Measurements from ENCODE around the gene ACOT9.
"Not testable (repeated sequence)": the region's sequence is repeated elsewhere in the genome, so short reads cannot be mapped to it uniquely, and the experiment has no call there.

The ACOT9 gene

DNA sequence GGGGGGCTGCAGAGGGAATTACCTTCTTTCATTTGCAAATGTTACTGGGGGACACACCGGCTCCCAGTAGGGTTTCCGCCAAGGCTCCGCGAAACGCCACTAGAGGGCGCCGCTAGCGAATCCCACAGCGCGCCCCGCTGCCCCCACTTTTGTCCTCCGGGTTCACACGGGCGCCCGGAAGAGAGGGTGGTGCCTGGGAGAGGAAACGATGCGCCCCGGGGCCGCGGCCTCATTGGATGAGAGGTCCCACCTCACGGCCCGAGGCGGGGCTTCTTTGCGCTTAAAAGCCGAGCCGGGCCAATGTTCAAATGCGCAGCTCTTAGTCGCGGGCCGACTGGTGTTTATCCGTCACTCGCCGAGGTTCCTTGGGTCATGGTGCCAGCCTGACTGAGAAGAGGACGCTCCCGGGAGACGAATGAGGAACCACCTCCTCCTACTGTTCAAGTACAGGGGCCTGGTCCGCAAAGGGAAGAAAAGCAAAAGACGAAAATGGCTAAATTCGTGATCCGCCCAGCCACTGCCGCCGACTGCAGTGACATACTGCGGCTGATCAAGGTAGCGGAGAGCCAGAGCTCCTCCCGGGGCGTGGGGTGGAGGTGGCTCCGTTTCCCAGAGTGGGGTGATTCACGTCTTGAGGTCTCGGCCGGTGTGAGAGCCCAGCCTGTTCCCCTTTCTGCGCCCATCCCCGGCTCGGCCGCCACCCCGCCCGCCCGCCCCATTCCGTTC, 40.0 kb upstream of the ACOT9 start, which contains the start of gene SAT1:
Gene SAT1, plus strand, starts transcription at position 311 of the 726 bp plus-strand sequence. Its CDS starts 179 bp downstream, at position 490.
- peaks cover 3% of the 10 kb centered on the region for H3K36me3 ChIP-seq (ENCODE audit: control insufficient read depth, insufficient read depth, low read length)
- H3K9ac ChIP-seq (ENCODE audit: low read length): peak within 1 kb of the TSS; percentile 99
- H3K27me3 ChIP-seq (ENCODE audit: control insufficient read depth, insufficient read depth, low read length): no peaks in the 10 kb centered on the region
- peak within 1 kb of the TSS; percentile 96 for H3K4me3 ChIP-seq (ENCODE audit: low read length)
- H3K27ac ChIP-seq (ENCODE audit: low read depth, low read length): peak within 1 kb of the TSS; percentile 97
- H3K4me1 ChIP-seq (ENCODE audit: control insufficient read depth, insufficient read depth, low read length): no peaks in the 10 kb centered on the region

DNA sequence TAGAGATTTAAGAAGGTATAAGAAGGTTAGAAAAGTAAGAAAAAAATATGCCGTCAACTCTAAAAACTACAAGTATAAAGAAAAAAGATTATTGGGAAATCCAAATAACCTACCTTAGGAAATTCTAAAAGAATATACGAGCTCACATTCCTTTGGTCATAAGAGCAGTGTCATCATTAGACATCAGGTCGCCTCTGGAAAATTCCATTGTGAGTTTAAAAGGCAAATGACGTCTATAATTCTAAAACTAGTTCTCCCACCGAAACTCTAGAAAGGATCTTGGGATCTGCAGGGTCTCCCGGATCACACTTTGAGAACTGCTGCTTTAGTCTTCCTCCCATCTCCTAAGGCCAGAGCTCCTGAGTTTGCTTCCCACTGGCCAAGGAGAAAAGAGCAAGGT, 39.4 kb upstream of the ACOT9 start:
- Histone ChIP-seq H3K4me3 (ENCODE audit: low read length) (peak overlapping the region; percentile 37), H3K4me1 (ENCODE audit: control insufficient read depth, insufficient read depth, low read length) (no peaks in the 10 kb centered on the region), H3K36me3 (ENCODE audit: control insufficient read depth, insufficient read depth, low read length) (peaks cover 3% of the 10 kb centered on the region), H3K27me3 (ENCODE audit: control insufficient read depth, insufficient read depth, low read length) (no peaks in the 10 kb centered on the region), H3K9ac (ENCODE audit: low read length) (no peak overlapping the region), H3K27ac (ENCODE audit: low read depth, low read length) (no peak overlapping the region)

DNA sequence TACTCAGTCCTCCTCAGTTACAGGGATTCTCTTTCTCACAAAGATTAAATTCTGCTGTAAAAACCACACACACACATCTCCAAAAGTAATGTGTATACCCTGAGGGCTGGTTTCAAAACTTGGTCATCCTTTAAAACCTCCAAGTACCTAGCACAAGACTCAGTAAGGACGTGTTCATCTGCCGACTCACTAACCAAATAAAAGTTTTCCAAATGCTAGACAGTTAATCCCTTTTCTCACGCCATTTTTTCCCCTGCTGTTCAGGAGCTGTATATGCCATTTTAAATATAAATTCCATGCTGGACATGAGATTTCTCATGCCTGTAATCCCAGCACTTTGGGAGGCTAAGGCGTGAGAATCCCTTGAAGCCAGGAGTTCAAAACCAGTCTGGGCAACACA, 35.9 kb upstream of the ACOT9 start:
- no peaks in the 10 kb centered on the region for H3K27me3 ChIP-seq (ENCODE audit: control insufficient read depth, insufficient read depth, low read length)
- no peaks in the 10 kb centered on the region for H3K4me1 ChIP-seq (ENCODE audit: control insufficient read depth, insufficient read depth, low read length)
- H3K27ac ChIP-seq (ENCODE audit: low read depth, low read length): no peak overlapping the region
- no peak overlapping the region for H3K9ac ChIP-seq (ENCODE audit: low read length)
- no peak overlapping the region for H3K4me3 ChIP-seq (ENCODE audit: low read length)
- no peaks in the 10 kb centered on the region for H3K36me3 ChIP-seq (ENCODE audit: control insufficient read depth, insufficient read depth, low read length)

DNA sequence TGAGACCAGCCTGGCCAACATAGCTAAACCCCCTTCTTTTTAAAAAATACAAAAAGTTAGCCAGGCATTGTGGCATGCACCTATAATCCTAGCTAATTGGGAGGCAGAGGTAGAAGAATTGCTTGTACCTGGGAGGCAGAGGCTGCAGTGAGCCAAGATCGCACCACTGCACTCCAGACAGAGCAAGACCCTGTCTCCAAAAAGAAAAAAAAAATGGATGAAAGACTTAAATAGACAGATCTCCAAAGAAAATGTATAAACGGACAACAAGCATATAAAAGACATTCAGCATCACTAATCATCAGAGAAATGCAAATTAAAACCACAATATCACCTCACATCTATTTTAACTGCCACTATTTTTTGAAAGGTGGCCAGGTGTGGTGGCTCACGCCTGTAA, 33.3 kb upstream of the ACOT9 start:
- Histone ChIP-seq H3K36me3 (ENCODE audit: control insufficient read depth, insufficient read depth, low read length) (no peaks in the 10 kb centered on the region), H3K9ac (ENCODE audit: low read length) (no peak overlapping the region), H3K27ac (ENCODE audit: low read depth, low read length) (no peak overlapping the region), H3K4me3 (ENCODE audit: low read length) (no peak overlapping the region), H3K4me1 (ENCODE audit: control insufficient read depth, insufficient read depth, low read length) (no peaks in the 10 kb centered on the region), H3K27me3 (ENCODE audit: control insufficient read depth, insufficient read depth, low read length) (no peaks in the 10 kb centered on the region)

DNA sequence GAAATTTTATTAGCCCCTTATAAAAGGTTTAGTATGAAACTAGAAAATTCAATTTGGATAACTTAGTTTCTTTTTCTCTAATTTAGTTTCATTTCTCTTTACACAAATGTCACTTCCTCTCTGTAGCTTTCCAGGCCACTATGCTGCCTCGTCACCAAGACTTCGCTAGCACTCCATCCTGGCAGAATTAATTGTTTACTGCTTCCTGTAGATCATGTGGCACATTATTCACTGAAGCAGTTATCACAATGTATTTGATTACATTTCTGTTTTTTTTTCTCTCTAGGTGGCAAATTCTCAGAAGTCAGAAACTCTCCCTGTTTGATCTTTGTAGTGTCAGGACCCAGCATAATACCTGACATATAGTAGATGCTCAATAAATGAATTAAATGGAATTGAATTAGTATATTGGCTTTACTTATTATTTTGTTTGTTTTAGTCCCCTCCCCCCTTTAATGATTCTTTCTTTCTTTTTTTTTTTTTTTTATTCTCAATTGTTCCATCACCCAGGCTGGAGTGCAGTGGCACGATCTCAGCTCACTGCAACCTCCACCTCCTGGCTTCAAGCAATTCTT, 30.6 kb upstream of the ACOT9 start:
- no peaks in the 10 kb centered on the region for H3K27me3 ChIP-seq (ENCODE audit: control insufficient read depth, insufficient read depth, low read length)
- H3K9ac ChIP-seq (ENCODE audit: low read length): no peak overlapping the region
- no peaks in the 10 kb centered on the region for H3K4me1 ChIP-seq (ENCODE audit: control insufficient read depth, insufficient read depth, low read length)
- no peak overlapping the region for H3K27ac ChIP-seq (ENCODE audit: low read depth, low read length)
- no peak overlapping the region for H3K4me3 ChIP-seq (ENCODE audit: low read length)
- H3K36me3 ChIP-seq (ENCODE audit: control insufficient read depth, insufficient read depth, low read length): no peaks in the 10 kb centered on the region

DNA sequence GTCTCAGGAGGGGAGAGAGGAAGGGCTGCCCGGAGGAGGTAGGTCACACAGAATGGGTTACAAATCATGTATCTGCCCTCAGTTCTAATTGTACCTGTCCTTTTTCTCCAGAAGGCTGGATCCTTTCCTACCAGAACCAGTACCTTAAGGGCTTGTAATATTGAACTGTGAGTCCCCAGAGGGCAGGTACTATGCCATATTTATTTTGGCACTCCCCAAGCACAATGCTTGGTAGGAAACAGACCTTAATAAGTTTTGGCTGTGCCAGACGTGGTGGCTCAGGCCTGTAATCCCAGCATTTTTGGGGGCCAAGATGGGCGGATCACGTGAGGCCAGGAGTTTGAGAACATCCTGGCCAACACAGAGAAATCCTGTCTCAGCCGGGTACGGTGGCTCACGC, 28.0 kb upstream of the ACOT9 start:
- not testable (repeated sequence) for H3K27ac ChIP-seq (ENCODE audit: low read depth, low read length); H3K4me3 ChIP-seq (ENCODE audit: low read length); H3K27me3 ChIP-seq (ENCODE audit: control insufficient read depth, insufficient read depth, low read length); H3K36me3 ChIP-seq (ENCODE audit: control insufficient read depth, insufficient read depth, low read length); H3K9ac ChIP-seq (ENCODE audit: low read length); H3K4me1 ChIP-seq (ENCODE audit: control insufficient read depth, insufficient read depth, low read length)

DNA sequence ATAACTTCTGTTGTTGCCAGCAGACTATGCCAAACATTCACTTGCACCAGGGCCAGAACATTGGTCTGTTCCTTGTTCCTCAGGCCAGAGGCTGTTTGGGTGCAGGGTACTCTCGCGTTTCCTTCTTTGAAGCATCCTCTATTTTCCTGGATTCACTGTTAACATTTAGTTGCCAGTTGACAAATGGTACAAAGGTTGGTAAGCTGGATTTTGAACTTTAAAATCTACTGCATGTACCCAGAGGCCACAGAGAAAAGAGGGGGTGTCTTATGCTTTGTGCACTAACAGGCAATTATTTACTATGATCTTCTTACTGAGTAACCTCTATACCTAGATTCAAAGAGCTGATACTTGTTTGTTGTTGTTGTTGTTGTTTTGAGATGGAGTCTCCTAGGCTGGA, 27.1 kb upstream of the ACOT9 start:
- Histone ChIP-seq H3K4me1 (ENCODE audit: control insufficient read depth, insufficient read depth, low read length) (no peaks in the 10 kb centered on the region), H3K27ac (ENCODE audit: low read depth, low read length) (no peak overlapping the region), H3K4me3 (ENCODE audit: low read length) (no peak overlapping the region)

DNA sequence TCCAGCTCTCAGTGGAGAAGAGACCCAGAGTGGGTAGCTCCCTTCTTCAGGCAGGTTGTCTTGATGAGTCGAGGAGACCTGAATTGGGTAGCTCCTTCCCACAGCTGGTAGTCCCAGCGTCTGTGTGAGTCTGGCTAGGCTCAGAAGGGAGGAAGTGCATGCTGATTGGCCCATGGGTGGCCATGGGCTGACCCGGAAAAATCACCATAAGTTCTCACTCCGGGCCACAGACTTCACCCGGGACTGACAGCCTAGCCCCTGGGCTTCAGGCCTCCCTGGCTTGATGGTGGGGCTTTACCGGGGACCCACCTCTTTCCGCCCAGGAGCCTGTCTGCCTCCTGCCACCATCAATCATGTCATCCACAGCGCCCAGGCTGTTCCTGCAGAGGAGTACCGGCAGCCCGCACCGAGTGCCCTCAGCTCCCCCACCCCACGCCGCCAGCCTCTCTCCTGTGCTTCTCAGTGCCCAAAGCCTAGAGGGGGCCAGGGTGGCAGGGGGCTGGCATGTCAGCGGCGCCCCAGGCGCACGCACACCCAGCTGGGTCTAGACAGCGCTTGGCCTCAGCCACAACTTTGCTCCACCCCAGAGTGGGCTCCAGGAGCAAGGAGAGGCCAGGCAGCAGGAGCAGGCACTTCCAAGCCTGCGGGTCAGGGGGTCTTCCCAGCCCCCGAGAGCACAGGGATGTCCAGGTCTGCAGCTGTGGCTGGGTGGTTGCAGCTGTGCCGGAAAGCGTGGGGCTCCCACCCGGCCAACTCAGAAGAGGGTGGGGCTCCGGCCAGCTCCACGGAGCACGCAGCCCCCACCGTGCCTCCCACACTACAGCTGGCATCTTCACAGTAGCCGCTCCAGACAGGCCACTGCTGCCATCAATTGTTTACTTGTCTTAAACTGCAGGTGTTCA, 23.8 kb upstream of the ACOT9 start:
- no peak overlapping the region for H3K4me3 ChIP-seq (ENCODE audit: low read length)

More for the DNA sequence above, 27.1 kb upstream of the ACOT9 start:
- Histone ChIP-seq H3K36me3 (ENCODE audit: control insufficient read depth, insufficient read depth, low read length) (no peaks in the 10 kb centered on the region), H3K27me3 (ENCODE audit: control insufficient read depth, insufficient read depth, low read length) (no peaks in the 10 kb centered on the region), H3K9ac (ENCODE audit: low read length) (no peak overlapping the region)

DNA sequence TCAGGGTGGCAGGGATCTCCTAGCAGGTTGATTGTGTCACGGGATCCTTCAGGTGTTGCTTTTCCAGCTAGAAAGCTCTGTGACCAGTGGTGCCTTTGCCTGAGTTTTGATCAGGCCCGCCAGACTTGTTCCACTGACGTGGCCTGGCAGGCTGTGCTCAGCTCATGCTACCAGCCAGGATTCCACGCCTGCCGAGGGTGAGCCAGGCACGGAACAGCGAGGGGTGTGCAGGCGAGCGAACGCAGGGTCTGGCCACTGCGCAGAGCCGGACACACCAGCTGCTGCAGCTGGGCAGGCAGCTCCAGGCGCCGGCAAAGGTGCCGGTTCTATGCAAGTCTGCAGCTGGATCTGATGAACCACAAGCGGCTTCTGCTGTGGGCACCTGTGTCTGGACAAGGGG, 22.8 kb upstream of the ACOT9 start:
- no peak overlapping the region for H3K27ac ChIP-seq (ENCODE audit: low read depth, low read length)
- H3K4me3 ChIP-seq (ENCODE audit: low read length): no peak overlapping the region
- no peaks in the 10 kb centered on the region for H3K36me3 ChIP-seq (ENCODE audit: control insufficient read depth, insufficient read depth, low read length)
- H3K9ac ChIP-seq (ENCODE audit: low read length): no peak overlapping the region
- H3K27me3 ChIP-seq (ENCODE audit: control insufficient read depth, insufficient read depth, low read length): no peaks in the 10 kb centered on the region
- no peaks in the 10 kb centered on the region for H3K4me1 ChIP-seq (ENCODE audit: control insufficient read depth, insufficient read depth, low read length)

More for the DNA sequence above, 23.8 kb upstream of the ACOT9 start:
- Histone ChIP-seq H3K36me3 (ENCODE audit: control insufficient read depth, insufficient read depth, low read length) (no peaks in the 10 kb centered on the region), H3K27me3 (ENCODE audit: control insufficient read depth, insufficient read depth, low read length) (no peaks in the 10 kb centered on the region), H3K4me1 (ENCODE audit: control insufficient read depth, insufficient read depth, low read length) (no peaks in the 10 kb centered on the region), H3K27ac (ENCODE audit: low read depth, low read length) (no peak overlapping the region), H3K9ac (ENCODE audit: low read length) (no peak overlapping the region)

DNA sequence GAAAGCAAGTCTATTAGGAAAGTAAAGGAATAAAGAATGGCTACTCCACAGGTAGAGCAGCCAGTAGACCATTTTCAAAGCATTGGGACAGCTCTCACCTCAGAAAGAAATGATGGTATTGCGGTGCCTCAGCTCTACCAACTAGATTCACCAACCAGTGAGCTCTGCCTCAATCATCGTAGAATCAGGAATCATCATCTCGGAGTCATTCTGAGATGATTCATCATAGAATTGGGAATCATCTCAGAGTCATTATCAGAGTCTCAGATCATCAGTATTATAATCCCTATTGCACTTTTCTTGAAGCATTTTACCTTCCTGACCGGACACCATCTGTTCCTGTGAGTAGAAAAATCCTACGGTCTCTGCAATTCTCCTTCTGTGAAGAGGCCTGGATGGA, 22.4 kb upstream of the ACOT9 start:
- H3K4me1 ChIP-seq (ENCODE audit: control insufficient read depth, insufficient read depth, low read length): no peaks in the 10 kb centered on the region

DNA sequence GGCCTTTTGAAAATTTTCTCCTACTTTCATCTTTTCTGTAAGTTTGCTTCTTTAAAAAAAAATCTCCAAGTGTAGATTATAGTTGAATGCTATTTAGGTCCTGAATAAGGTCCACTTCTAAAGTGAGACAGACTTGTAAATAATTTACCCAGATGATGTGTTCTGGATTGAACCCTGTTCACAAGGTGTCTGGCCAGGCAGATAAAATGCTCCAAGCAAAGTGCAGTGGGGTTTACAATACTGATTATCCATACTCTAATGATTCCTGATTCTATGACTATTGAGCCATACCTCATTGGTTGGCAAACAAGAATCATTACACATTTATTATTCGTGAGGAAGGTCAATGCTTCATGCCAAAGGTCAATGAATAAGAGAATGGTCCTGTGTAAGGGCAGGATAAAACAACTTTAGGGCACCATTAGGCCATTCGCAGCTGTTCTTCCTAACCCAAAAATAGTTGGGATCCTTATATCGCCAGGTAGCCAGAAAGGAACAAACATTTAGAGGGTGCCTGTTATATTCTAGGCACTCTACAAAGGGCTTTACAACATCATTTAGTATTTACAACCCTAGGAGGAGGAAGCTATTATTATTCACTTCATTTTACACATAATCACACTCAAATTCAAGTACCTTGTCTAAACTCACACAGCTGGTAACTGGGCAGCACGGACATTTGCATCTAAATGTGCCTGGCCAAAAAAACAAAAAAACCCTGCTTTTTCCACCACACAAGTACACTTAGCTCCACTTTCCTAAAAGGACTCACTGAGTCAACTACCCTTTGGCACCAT, 21.3 kb upstream of the ACOT9 start:
- Histone ChIP-seq H3K4me3 (ENCODE audit: low read length) (no peak overlapping the region), H3K9ac (ENCODE audit: low read length) (no peak overlapping the region), H3K27ac (ENCODE audit: low read depth, low read length) (no peak overlapping the region), H3K27me3 (ENCODE audit: control insufficient read depth, insufficient read depth, low read length) (no peaks in the 10 kb centered on the region), H3K4me1 (ENCODE audit: control insufficient read depth, insufficient read depth, low read length) (no peaks in the 10 kb centered on the region), H3K36me3 (ENCODE audit: control insufficient read depth, insufficient read depth, low read length) (no peaks in the 10 kb centered on the region)

More for the DNA sequence above, 22.4 kb upstream of the ACOT9 start:
- H3K27me3 ChIP-seq (ENCODE audit: control insufficient read depth, insufficient read depth, low read length): no peaks in the 10 kb centered on the region
- no peak overlapping the region for H3K9ac ChIP-seq (ENCODE audit: low read length)
- H3K36me3 ChIP-seq (ENCODE audit: control insufficient read depth, insufficient read depth, low read length): no peaks in the 10 kb centered on the region
- H3K4me3 ChIP-seq (ENCODE audit: low read length): no peak overlapping the region
- no peak overlapping the region for H3K27ac ChIP-seq (ENCODE audit: low read depth, low read length)

DNA sequence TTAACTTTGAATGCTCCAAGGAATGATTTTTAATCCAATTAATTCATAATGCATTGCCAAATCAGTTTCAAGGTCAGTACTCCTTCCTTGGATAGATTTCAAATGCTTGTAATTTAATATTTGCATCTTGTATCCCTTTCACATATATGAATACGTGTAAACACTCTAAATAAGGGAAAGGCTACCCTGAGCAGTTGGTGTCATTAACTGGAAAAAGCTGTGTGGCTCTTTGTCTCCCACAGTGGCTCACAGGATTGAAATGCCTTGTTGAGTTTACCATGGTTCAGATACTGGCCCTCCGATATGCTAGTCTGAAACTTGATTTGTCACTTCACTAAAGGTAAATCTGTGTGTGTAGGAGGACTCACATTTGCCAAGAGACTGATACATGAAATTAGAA, 16.7 kb upstream of the ACOT9 start:
- Histone ChIP-seq H3K4me1 (ENCODE audit: control insufficient read depth, insufficient read depth, low read length) (no peaks in the 10 kb centered on the region), H3K27ac (ENCODE audit: low read depth, low read length) (no peak overlapping the region), H3K36me3 (ENCODE audit: control insufficient read depth, insufficient read depth, low read length) (no peaks in the 10 kb centered on the region)

More for the DNA sequence above, 16.7 kb upstream of the ACOT9 start:
- Histone ChIP-seq H3K27me3 (ENCODE audit: control insufficient read depth, insufficient read depth, low read length) (no peaks in the 10 kb centered on the region), H3K4me3 (ENCODE audit: low read length) (no peak overlapping the region), H3K9ac (ENCODE audit: low read length) (no peak overlapping the region)

All from rectal smooth muscle tissue (tissue), 1 donor.